Measurements from ENCODE around the gene EMC10.
"Not testable (repeated sequence)": the region's sequence is repeated elsewhere in the genome, so short reads cannot be mapped to it uniquely, and the experiment has no call there.

Gene EMC10

GRCh38 chr19:50451223-50451534 lies 25.1 kb upstream of the EMC10 start:
- DNase-seq (ENCODE audit: low spot score) = no peak

- DNase-seq (ENCODE audit: low spot score) = no peak
Measured at GRCh38 chr19:50453243-50453642, 23.1 kb upstream of the EMC10 start.

GRCh38 chr19:50455992-50456391 lies 20.3 kb upstream of the EMC10 start:
- no peak for DNase-seq (ENCODE audit: low spot score)

- DNase-seq (ENCODE audit: low spot score) = no peak
Measured at GRCh38 chr19:50457300-50457699, 19.0 kb upstream of the EMC10 start.

- no peak for DNase-seq (ENCODE audit: low spot score)
Measured at GRCh38 chr19:50458396-50459066, 17.8 kb upstream of the EMC10 start.

GRCh38 chr19:50459067-50459456 lies 17.2 kb upstream of the EMC10 start:
- no peak for DNase-seq (ENCODE audit: low spot score)

GRCh38 chr19:50459638-50460037 lies 16.7 kb upstream of the EMC10 start:
- no peak for DNase-seq (ENCODE audit: low spot score)

GRCh38 chr19:50460161-50460765 lies 16.0 kb upstream of the EMC10 start:
- DNase-seq (ENCODE audit: low spot score) = peak; percentile 64

GRCh38 chr19:50461066-50461875 lies 15.0 kb upstream of the EMC10 start:
- DNase-seq (ENCODE audit: low spot score) = peak; percentile 73

- DNase-seq (ENCODE audit: low spot score) = no peak
Measured at GRCh38 chr19:50462970-50463369, 13.3 kb upstream of the EMC10 start.

GRCh38 chr19:50464348-50464747 lies 12.0 kb upstream of the EMC10 start:
- no peak for DNase-seq (ENCODE audit: low spot score)

- no peak for DNase-seq (ENCODE audit: low spot score)
Measured at GRCh38 chr19:50465000-50465399, 11.3 kb upstream of the EMC10 start.

- no peak for DNase-seq (ENCODE audit: low spot score)
Measured at GRCh38 chr19:50465986-50466705, 10.2 kb upstream of the EMC10 start.

- no peak for DNase-seq (ENCODE audit: low spot score)
Measured at GRCh38 chr19:50466706-50467039, 9.6 kb upstream of the EMC10 start.

GRCh38 chr19:50467566-50467965 lies 8.7 kb upstream of the EMC10 start:
- DNase-seq (ENCODE audit: low spot score) = no peak

GRCh38 chr19:50468818-50469217 lies 7.5 kb upstream of the EMC10 start:
- no peak for DNase-seq (ENCODE audit: low spot score)

GRCh38 chr19:50473336-50473735 lies 3.0 kb upstream of the EMC10 start:
- not testable (repeated sequence) for DNase-seq (ENCODE audit: low spot score)

- no peak for DNase-seq (ENCODE audit: low spot score)
Measured at GRCh38 chr19:50475101-50475568, 1.2 kb upstream of the EMC10 start.

- no peak for DNase-seq (ENCODE audit: low spot score)
Measured at GRCh38 chr19:50475736-50476223, 527 bp upstream of the EMC10 start.

- DNase-seq (ENCODE audit: low spot score) = no peak
Measured at GRCh38 chr19:50476907-50477238, 566 bp downstream of the EMC10 start.

GRCh38 chr19:50477751-50478515 lies 1.6 kb downstream of the EMC10 start:
- DNase-seq (ENCODE audit: low spot score) = no peak

Measured in activated CD4-positive, alpha-beta T cell treated with anti-CD3 and anti-CD28 coated beads, Interleukin-2, Interleukin-4, amounts not matched to agents 100 ng/mL and 50 ng/mL, durations not matched to agents 16 hours and 8 hours (primary cell).